Mammary epithelial cell (primary cell): ENCODE data around the gene NIPSNAP2.

Experiments
- EZH2 ChIP-seq: IDR thresholded peaks from 2 replicates; pipeline ENCODE4 v1.6.1; 2012; ENCODE audit warnings: low read length, inconsistent platforms, borderline replicate concordance
- TF ChIP-seq, protein P1 (sequence below), 2 donors: IDR thresholded peaks in 1 of 2; conservative IDR thresholded peaks in 1 of 2; 2 replicates each; pipeline ENCODE4 v1.5.1; 2011 to 2012; ENCODE audit warnings: inconsistent platforms in 2 of 2, low read length in 2 of 2, mild to moderate bottlenecking in 2 of 2, control low read depth in 1 of 2, low read depth in 1 of 2; ENCODE audit not compliant: insufficient read depth in 1 of 2; ENCODE audit errors: extremely low read depth in 1 of 2

GRCh38 chr7:55931421-55932151 lies 32.8 kb upstream of the NIPSNAP2 start:
- TF ChIP-seq, protein P1, sequence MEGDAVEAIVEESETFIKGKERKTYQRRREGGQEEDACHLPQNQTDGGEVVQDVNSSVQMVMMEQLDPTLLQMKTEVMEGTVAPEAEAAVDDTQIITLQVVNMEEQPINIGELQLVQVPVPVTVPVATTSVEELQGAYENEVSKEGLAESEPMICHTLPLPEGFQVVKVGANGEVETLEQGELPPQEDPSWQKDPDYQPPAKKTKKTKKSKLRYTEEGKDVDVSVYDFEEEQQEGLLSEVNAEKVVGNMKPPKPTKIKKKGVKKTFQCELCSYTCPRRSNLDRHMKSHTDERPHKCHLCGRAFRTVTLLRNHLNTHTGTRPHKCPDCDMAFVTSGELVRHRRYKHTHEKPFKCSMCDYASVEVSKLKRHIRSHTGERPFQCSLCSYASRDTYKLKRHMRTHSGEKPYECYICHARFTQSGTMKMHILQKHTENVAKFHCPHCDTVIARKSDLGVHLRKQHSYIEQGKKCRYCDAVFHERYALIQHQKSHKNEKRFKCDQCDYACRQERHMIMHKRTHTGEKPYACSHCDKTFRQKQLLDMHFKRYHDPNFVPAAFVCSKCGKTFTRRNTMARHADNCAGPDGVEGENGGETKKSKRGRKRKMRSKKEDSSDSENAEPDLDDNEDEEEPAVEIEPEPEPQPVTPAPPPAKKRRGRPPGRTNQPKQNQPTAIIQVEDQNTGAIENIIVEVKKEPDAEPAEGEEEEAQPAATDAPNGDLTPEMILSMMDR (conservative IDR thresholded peaks at IDR 0.05 in 1 of 2, IDR thresholded peaks at IDR 0.05 in 1 of 2; ENCODE audit: extremely low read depth in 1 of 2, insufficient read depth in 1 of 2, low read depth in 1 of 2, low read length in 2 of 2), result no peak
- no peak for TF ChIP-seq EZH2
